Prostate gland (tissue), 2 donors: ENCODE data around the gene TBC1D8B. TPM values are rescaled to one million over a fixed set of nuclear protein-coding genes. Genes with fewer than 3 reads are reported as not detected.
"Not testable (repeated sequence)": the region's sequence is repeated elsewhere in the genome, so short reads cannot be mapped to it uniquely, and the experiment has no call there.

Experiments used
- DNase-seq: peaks from one replicate; pipeline ENCODE4 v3.0.0-alpha.2; 2019; ENCODE audit warnings: low spot score
- H3K27ac ChIP-seq, 2 donors: fragments of 200-600 bp; sonication (generic); 2 replicates each; pipeline ENCODE4 v1.5.1; 2017 to 2019
- H3K27me3 ChIP-seq: fragments of 200-600 bp; sonication (generic); replicated peaks from 2 replicates; pipeline ENCODE4 v1.5.1; 2019; ENCODE audit not compliant: insufficient read depth
- H3K36me3 ChIP-seq, 2 donors: fragments of 200-600 bp; sonication (generic); 1 replicate in 1 of 2; 2 replicates in 1 of 2; pipeline versions ENCODE4 v1.5.1 to v1.8.1; 2017 to 2019
- H3K4me1 ChIP-seq: fragments of 200-600 bp; sonication (generic); replicated peaks from 2 replicates; pipeline ENCODE4 v1.5.1; 2019
- H3K4me3 ChIP-seq, 2 donors: fragments of 200-600 bp; sonication (generic); 2 replicates each; pipeline ENCODE4 v1.5.1; 2017 to 2019
- H3K9me3 ChIP-seq: fragments of 200-600 bp; sonication (generic); 2 replicates; pipeline ENCODE4 v1.5.1; 2017
- POLR2A ChIP-seq: fragments of 450-650 bp; IDR thresholded peaks from one replicate; pipeline ENCODE4 v1.6.1; 2016; ENCODE audit warnings: antibody characterized with exemption, mild to moderate bottlenecking
- POLR2AphosphoS5 ChIP-seq: sonication (generic); formaldehyde crosslinking; IDR thresholded peaks from one replicate; pipeline ENCODE4 v1.6.1; 2017; ENCODE audit warnings: antibody characterized with exemption
- WGBS: methylation state at CpG from one replicate; pipeline ENCODE4 v1.1.5; 2018; 5-methylcytosine and 5-hydroxymethylcytosine counted together
- intact Hi-C: fragments of 100-400 bp; cut with DNase I; formaldehyde crosslinking; loops from one replicate; pipeline ENCODE4 v1.14.2; 2022
- total RNA-seq, 2 donors: library from RNA; depleted of rRNA; stranded (reverse); fragments of >200 nt; gene quantifications; one replicate each; pipeline ENCODE4 v1.1.0, GENCODE V29; 2016
- TF ChIP-seq, protein P1 (sequence below), 4 experiments: fragments of 200-600 bp in 2 of 4; fragments of 450-650 bp in 2 of 4; sonication (generic) in 2 of 4; IDR thresholded peaks; 1 replicate in 3 of 4; 2 replicates in 1 of 4; pipeline ENCODE4 v1.5.1; 2016 to 2019; ENCODE audit warnings: antibody characterized with exemption in 4 of 4, mild to moderate bottlenecking in 2 of 4, moderate library complexity in 2 of 4

TBC1D8B gene
- total RNA-seq, 2 donors from 2014 or later: 10.0 to 17.4 TPM

DNA sequence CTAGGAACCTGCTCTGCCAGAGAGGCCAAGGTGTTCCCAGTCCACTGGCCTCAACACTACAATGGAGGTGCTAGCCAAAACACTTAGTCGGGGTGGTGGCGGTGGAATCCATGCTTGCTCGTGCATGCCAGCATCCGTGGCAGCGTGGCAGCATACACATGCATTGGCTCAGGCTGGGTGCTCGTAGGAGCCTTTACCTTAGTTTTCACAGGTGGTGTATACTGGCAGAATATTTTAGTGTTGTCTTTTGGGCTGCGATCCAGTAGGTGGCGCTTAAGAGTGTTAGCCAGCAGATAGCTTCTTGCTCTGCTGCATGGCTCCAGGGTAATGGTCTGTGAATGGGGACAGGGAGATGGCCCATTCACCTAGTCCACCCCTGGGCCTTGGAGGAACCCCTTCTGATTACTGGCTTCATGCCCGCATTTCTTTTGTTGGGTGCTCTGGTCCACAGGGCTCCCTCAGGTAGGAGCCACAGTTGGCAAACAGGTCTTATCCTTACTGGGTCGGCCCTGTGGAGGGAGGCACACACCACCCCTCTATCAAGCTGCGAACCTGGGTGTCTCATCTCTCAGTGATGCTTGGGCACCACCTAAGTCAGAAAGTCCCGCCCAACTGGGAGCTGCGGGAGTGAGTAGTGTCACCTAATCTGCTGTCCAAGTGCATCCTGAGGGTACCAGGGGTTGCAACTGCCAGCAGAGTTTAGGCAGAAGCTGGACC lies 60.7 kb downstream of the TBC1D8B start:
- Histone ChIP-seq H3K27ac (no peak overlapping the region), H3K4me1 (no peaks in the 10 kb centered on the region), H3K9me3 (no peaks in the 10 kb centered on the region), H3K36me3 (no peaks in the 10 kb centered on the region), H3K4me3 (no peak overlapping the region), H3K27me3 (no peaks in the 10 kb centered on the region)
- intact Hi-C loops: no loop called here
- TF ChIP-seq POLR2AphosphoS5: no peak
- TF ChIP-seq POLR2A: no peak
- TF ChIP-seq, protein P1, sequence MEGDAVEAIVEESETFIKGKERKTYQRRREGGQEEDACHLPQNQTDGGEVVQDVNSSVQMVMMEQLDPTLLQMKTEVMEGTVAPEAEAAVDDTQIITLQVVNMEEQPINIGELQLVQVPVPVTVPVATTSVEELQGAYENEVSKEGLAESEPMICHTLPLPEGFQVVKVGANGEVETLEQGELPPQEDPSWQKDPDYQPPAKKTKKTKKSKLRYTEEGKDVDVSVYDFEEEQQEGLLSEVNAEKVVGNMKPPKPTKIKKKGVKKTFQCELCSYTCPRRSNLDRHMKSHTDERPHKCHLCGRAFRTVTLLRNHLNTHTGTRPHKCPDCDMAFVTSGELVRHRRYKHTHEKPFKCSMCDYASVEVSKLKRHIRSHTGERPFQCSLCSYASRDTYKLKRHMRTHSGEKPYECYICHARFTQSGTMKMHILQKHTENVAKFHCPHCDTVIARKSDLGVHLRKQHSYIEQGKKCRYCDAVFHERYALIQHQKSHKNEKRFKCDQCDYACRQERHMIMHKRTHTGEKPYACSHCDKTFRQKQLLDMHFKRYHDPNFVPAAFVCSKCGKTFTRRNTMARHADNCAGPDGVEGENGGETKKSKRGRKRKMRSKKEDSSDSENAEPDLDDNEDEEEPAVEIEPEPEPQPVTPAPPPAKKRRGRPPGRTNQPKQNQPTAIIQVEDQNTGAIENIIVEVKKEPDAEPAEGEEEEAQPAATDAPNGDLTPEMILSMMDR (IDR thresholded peaks at IDR 0.05): no peak
- DNase-seq: no peak
- 77% methylated on average over 6 of the region's 13 CpGs for WGBS

DNA sequence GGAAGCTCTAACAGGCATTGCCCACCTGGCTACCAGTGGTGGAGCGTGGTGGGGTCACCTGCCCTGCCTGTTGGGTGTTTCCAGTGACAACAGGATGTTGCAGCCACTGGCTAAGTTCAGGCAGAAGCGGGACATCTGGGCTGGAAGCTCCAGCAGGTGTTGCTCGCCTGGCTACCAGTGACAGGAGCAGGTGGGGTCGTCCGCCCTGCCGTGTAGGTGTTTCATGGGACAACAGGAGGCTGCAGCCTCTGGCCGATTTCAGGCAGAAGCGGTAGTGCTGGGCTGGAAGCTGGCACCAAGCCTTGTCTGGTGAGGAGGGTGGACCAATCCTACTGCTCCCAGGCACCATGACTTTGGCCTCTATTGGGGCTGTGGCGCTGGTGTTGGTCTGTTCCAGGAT lies 61.2 kb downstream of the TBC1D8B start:
- 95% methylated on average over 7 of the region's 9 CpGs for WGBS
- intact Hi-C loops: no loop called here
- no peak for DNase-seq
- TF ChIP-seq POLR2AphosphoS5 (no peak), POLR2A (no peak)
- TF ChIP-seq, protein P1 (IDR thresholded peaks at IDR 0.05): no peak
- no peak overlapping the region for H3K27ac ChIP-seq
- no peaks in the 10 kb centered on the region for H3K4me1 ChIP-seq
- no peaks in the 10 kb centered on the region for H3K36me3 ChIP-seq
- H3K27me3 ChIP-seq: no peaks in the 10 kb centered on the region
- no peak overlapping the region for H3K4me3 ChIP-seq
- H3K9me3 ChIP-seq: no peaks in the 10 kb centered on the region

DNA sequence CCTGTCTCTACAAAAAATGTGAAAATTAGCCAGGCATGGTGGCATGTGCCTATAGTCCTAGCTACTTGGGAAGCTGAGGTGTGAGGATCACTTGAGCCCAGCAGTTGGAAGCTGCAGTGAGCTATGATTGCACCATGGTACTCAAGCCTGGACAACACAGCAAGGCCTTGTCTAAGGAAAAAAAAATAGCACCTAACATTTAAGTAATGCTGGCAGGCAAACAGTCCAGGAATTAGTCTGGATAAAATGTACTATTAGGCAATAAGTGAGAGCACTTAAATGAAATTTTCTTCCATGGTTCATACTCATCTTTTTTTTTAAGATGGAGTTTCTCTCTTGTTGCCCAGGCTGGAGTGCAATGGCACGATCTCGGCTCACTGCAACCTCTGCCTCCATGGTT lies 70.3 kb downstream of the TBC1D8B start:
- 100% methylated on average over 2 of the region's 2 CpGs for WGBS
- H3K9me3 ChIP-seq, H3K36me3 ChIP-seq, H3K27ac ChIP-seq, H3K4me1 ChIP-seq, DNase-seq, H3K27me3 ChIP-seq, H3K4me3 ChIP-seq, intact Hi-C loops: not testable (repeated sequence)

- H3K27me3 ChIP-seq: no peaks in the 10 kb centered on the region
- H3K27ac ChIP-seq: no peak overlapping the region
- H3K4me1 ChIP-seq: no peaks in the 10 kb centered on the region
- intact Hi-C loops: no loop called here
- WGBS: 68% methylated on average over 2 of the region's 2 CpGs
- no peak overlapping the region for H3K4me3 ChIP-seq
- TF ChIP-seq POLR2A (no peak), POLR2AphosphoS5 (no peak)
- TF ChIP-seq, protein P1 (IDR thresholded peaks at IDR 0.05): peak in 3 of 4 experiments; percentile 30 to 43 (median 37)
- no peak for DNase-seq
- no peaks in the 10 kb centered on the region for H3K9me3 ChIP-seq
- H3K36me3 ChIP-seq: no peaks in the 10 kb centered on the region
Observed at GRCh38 chrX:106874075-106874474, 71.6 kb downstream of the TBC1D8B start.

- Histone ChIP-seq H3K4me3 (no peak overlapping the region), H3K27ac (no peak overlapping the region), H3K36me3 (no peaks in the 10 kb centered on the region), H3K4me1 (no peaks in the 10 kb centered on the region), H3K9me3 (no peaks in the 10 kb centered on the region), H3K27me3 (no peaks in the 10 kb centered on the region)
- no peak for DNase-seq
- TF ChIP-seq POLR2A (no peak), POLR2AphosphoS5 (no peak)
- TF ChIP-seq, protein P1 (IDR thresholded peaks at IDR 0.05): no peak
- 95% methylated on average over 1 of the region's 1 CpG for WGBS
- intact Hi-C loops: no loop called here
Observed at GRCh38 chrX:106875151-106875550, 72.7 kb downstream of the TBC1D8B start.
